GM21360 (cell line): ENCODE measurements around the gene TRAF5.

Experiments
- ATAC-seq: cut with Tn5 transposase; IDR thresholded peaks from one replicate; pipeline ENCODE4 v1.9.1; 2021; ENCODE audit warnings: mild to moderate bottlenecking, moderate library complexity; ENCODE audit not compliant: unreplicated experiment

TRAF5 gene

DNA sequence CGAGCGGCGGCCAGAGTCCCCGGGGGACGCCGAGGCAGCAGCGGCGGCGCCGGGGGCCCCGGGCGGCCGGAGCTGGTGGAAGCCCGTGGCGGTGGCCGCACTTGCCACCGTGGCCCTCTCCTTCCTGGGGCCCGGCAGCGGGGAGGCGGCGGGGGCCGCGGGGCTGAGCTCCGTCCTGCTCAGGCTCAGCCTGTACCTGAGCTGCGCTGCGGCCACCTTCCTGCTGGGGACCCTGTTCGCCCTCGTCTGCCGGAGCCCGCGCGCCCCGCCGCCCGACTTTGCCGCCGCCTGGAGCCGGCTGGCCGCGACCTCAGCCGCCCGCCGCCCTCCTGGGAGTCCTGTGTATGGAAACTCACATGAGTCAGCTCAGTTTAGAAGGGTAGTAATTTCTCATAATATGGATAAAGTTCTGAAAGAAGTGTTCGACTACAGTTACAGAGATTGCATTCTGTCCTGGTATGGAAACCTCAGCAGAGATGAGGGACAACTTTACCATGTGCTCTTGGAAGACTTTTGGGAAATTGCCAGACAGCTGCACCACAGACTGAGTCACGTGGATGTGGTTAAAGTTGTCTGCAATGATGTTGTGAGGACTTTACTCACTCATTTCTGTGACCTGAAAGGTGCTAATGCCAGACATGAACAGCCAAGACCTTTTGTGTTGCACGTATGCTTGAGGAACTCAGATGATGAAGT, 90.1 kb downstream of the TRAF5 start:
- ATAC-seq = peak; percentile 47

GRCh38 chr1:211420389-211420788, 93.8 kb downstream of the TRAF5 start:
- ATAC-seq = no peak

GRCh38 chr1:211420845-211421454, 94.3 kb downstream of the TRAF5 start:
- no peak for ATAC-seq

GRCh38 chr1:211424018-211424417, 97.4 kb downstream of the TRAF5 start:
- ATAC-seq = no peak
